A549 treated with dexamethasone at 1 μM for 4 hours (cell line): Measurements from ENCODE around the gene TSPAN18. TPM values are rescaled to one million over a fixed set of nuclear protein-coding genes. Genes with fewer than 3 reads are reported as not detected.

Source experiments
- total RNA-seq: library from RNA; stranded (reverse); fragments of 200-300 nt; extraction: Qiagen RNA extraction; gene quantifications from 5 replicates; pipeline ENCODE4 v1.2.3, GENCODE V29; 2022

Gene TSPAN18
- total RNA-seq, result 3.1 to 5.1 TPM (median 4.8 TPM) in 5 replicates

GRCh38 chr11:44726283-44727113, at the start of gene TSPAN18:
Gene TSPAN18 (plus strand): TSS chr11:44726962. CDS start chr11:44906417, 179,455 bp downstream.

GRCh38 chr11:44950625-44951476, 224.1 kb downstream of the TSPAN18 start, which contains the start of gene TP53I11:
Gene TP53I11 (minus strand): TSS chr11:44950883. CDS start chr11:44938335, 12,548 bp downstream.

Other genes with a start within 250 kb of the TSPAN18 start
- 4.0 to 10.8 TPM (median 5.8 TPM) in 5 replicates for gene CD82, start 161.3 kb upstream of the TSPAN18 start, total RNA-seq
- 31.4 to 47.0 TPM (median 40.0 TPM) in 5 replicates for gene TP53I11, start 223.9 kb downstream of the TSPAN18 start, total RNA-seq